ENCODE data around the gene TMEM208. TPM values are rescaled to one million over a fixed set of nuclear protein-coding genes. Genes with fewer than 3 reads are reported as not detected.

Gene TMEM208
- total and polyA plus RNA-seq, 2 of the 13 experiments (the other 11 are each of a cell fraction or from before 2014, with no cell fraction given) = 58.8 to 72.9 TPM

GRCh38 chr16:67246081-67246755 lies 19.3 kb downstream of the TMEM208 start (continued):
- TF ChIP-seq MAZ (IDR thresholded peaks at IDR 0.05; ENCODE audit: borderline replicate concordance, low read depth, low read length) (peak; percentile 84; the same call in 1 of the 2 replicates), MAZ (CRISPR knock-in tag; IDR thresholded peaks at IDR 0.05; ENCODE audit: low read depth) (peak; percentile 100), ATAD3A (CRISPR knock-in tag; IDR thresholded peaks at IDR 0.05) (no peak), CREB3 (CRISPR knock-in tag; IDR thresholded peaks at IDR 0.05) (peak; percentile 77; the same call in 1 of the 2 replicates), ZBTB46 (CRISPR knock-in tag; IDR thresholded peaks at IDR 0.05; ENCODE audit: borderline replicate concordance) (0 out of 2 replicates have a peak, but pooled peaks have one; percentile 69), KLF12 (CRISPR knock-in tag; IDR thresholded peaks at IDR 0.05; ENCODE audit: borderline replicate concordance) (peak; percentile 92), ZNF281 (CRISPR knock-in tag; IDR thresholded peaks at IDR 0.05; ENCODE audit: borderline replicate concordance) (peak; percentile 70; the same call in 1 of the 2 replicates), PRDM10 (CRISPR knock-in tag; IDR thresholded peaks at IDR 0.05; ENCODE audit: low read depth) (peak; percentile 81; the same call in 1 of the 2 replicates), JUNB (CRISPR knock-in tag; IDR thresholded peaks at IDR 0.05; ENCODE audit: borderline replicate concordance) (no peak), NFKB2 (CRISPR knock-in tag; IDR thresholded peaks at IDR 0.05; ENCODE audit: borderline replicate concordance) (peak; percentile 87; the same call in 1 of the 2 replicates), LBX2 (CRISPR knock-in tag; IDR thresholded peaks at IDR 0.05; ENCODE audit: borderline replicate concordance) (no peak; the same call in 1 of the 2 replicates), CREM (IDR thresholded peaks at IDR 0.05) (no peak), CREM (CRISPR knock-in tag; IDR thresholded peaks at IDR 0.05) (no peak), ZNF788 (CRISPR knock-in tag; IDR thresholded peaks at IDR 0.05; ENCODE audit: borderline replicate concordance) (peak; percentile 98), PLSCR1 (CRISPR knock-in tag; IDR thresholded peaks at IDR 0.05; ENCODE audit: borderline replicate concordance) (no peak), ZSCAN9 (CRISPR knock-in tag; IDR thresholded peaks at IDR 0.05; ENCODE audit: borderline replicate concordance) (peak; percentile 81; the same call in 1 of the 2 replicates)

All from HepG2 (cell line).